ENCODE data around the gene FBXO9.

FBXO9 gene

DNA sequence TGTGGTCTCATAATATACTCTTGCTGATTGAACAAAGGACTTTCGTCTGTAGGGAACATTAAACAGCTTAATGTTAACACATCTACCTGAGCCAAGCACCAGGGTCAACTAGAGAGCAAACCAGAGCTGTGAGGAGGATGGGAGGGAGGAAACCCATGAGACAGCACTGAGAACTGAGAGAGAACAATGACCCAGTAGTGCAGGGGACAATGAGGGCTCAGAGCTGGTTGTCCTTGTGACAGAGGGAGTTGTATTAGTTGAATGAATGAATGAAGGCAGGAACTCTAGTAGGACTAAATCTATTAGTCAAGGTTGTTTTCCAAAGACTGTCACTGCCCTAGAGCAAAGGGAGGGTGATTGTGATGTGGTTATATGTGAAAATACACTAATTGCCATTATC, 41.9 kb upstream of the FBXO9 start:
- ATAC-seq: no peak
- TF ChIP-seq CREB5 (CRISPR knock-in tag; IDR thresholded peaks at IDR 0.05; ENCODE audit: low read depth) (no peak), BACH2 (CRISPR knock-in tag; IDR thresholded peaks at IDR 0.05; ENCODE audit: borderline replicate concordance) (no peak), CSDC2 (CRISPR knock-in tag; IDR thresholded peaks at IDR 0.05) (no peak), GLIS3 (CRISPR knock-in tag; IDR thresholded peaks at IDR 0.05) (no peak), RARB (CRISPR knock-in tag; IDR thresholded peaks at IDR 0.05) (no peak), ISL1 (CRISPR knock-in tag; IDR thresholded peaks at IDR 0.05) (no peak), CSRNP3 (CRISPR knock-in tag; IDR thresholded peaks at IDR 0.05) (no peak), TCF4 (CRISPR knock-in tag; IDR thresholded peaks at IDR 0.05; ENCODE audit: borderline replicate concordance) (no peak), PATZ1 (CRISPR knock-in tag; IDR thresholded peaks at IDR 0.05; ENCODE audit: borderline replicate concordance) (no peak), ESRRG (CRISPR knock-in tag; IDR thresholded peaks at IDR 0.05) (no peak), POU6F1 (CRISPR knock-in tag; IDR thresholded peaks at IDR 0.05; ENCODE audit: borderline replicate concordance, low read depth) (no peak), OSR1 (CRISPR knock-in tag; IDR thresholded peaks at IDR 0.05) (no peak), SNAI2 (CRISPR knock-in tag; IDR thresholded peaks at IDR 0.05) (no peak), ZNF70 (CRISPR knock-in tag; IDR thresholded peaks at IDR 0.05) (no peak), PPARA (CRISPR knock-in tag; IDR thresholded peaks at IDR 0.05; ENCODE audit: borderline replicate concordance) (no peak), ZFP3 (CRISPR knock-in tag; IDR thresholded peaks at IDR 0.05) (no peak), ZNF8 (CRISPR knock-in tag; IDR thresholded peaks at IDR 0.05) (no peak), TOX (CRISPR knock-in tag; IDR thresholded peaks at IDR 0.05; ENCODE audit: borderline replicate concordance) (no peak), ZC3H10 (CRISPR knock-in tag; IDR thresholded peaks at IDR 0.05) (no peak)
- TF ChIP-seq, protein P1, sequence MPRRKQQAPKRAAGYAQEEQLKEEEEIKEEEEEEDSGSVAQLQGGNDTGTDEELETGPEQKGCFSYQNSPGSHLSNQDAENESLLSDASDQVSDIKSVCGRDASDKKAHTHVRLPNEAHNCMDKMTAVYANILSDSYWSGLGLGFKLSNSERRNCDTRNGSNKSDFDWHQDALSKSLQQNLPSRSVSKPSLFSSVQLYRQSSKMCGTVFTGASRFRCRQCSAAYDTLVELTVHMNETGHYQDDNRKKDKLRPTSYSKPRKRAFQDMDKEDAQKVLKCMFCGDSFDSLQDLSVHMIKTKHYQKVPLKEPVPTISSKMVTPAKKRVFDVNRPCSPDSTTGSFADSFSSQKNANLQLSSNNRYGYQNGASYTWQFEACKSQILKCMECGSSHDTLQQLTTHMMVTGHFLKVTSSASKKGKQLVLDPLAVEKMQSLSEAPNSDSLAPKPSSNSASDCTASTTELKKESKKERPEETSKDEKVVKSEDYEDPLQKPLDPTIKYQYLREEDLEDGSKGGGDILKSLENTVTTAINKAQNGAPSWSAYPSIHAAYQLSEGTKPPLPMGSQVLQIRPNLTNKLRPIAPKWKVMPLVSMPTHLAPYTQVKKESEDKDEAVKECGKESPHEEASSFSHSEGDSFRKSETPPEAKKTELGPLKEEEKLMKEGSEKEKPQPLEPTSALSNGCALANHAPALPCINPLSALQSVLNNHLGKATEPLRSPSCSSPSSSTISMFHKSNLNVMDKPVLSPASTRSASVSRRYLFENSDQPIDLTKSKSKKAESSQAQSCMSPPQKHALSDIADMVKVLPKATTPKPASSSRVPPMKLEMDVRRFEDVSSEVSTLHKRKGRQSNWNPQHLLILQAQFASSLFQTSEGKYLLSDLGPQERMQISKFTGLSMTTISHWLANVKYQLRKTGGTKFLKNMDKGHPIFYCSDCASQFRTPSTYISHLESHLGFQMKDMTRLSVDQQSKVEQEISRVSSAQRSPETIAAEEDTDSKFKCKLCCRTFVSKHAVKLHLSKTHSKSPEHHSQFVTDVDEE (CRISPR knock-in tag; IDR thresholded peaks at IDR 0.05): no peak

DNA sequence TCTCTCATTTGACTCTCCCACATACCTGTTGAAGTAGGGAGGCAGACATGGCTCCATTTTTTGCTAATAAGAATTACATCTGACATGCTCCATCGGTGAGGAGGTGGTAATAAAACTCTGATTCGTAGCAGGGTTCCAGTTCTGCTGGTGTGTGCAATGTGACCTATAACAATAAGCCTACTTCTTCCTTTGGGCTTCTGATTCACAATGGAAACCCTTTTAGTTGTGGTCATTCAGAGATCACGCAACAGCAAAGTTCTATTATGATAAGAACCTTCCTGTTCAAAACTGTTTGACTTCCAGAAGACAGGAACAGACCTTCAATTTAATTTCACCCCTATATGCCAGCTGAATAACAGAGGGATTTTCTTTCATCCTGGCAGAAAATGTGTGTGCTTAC, 38.7 kb upstream of the FBXO9 start:
- no peak for TF ChIP-seq ZFP3 (CRISPR knock-in tag; IDR thresholded peaks at IDR 0.05)
- TF ChIP-seq TCF4 (CRISPR knock-in tag; IDR thresholded peaks at IDR 0.05; ENCODE audit: borderline replicate concordance): no peak
- no peak for TF ChIP-seq ESRRG (CRISPR knock-in tag; IDR thresholded peaks at IDR 0.05)
- no peak for TF ChIP-seq ZNF565 (CRISPR knock-in tag; conservative IDR thresholded peaks at IDR 0.05; ENCODE audit: low read depth)
- TF ChIP-seq OSR1 (CRISPR knock-in tag; IDR thresholded peaks at IDR 0.05): no peak
- TF ChIP-seq TOX (CRISPR knock-in tag; IDR thresholded peaks at IDR 0.05; ENCODE audit: borderline replicate concordance): no peak
- TF ChIP-seq ZFP30 (CRISPR knock-in tag; IDR thresholded peaks at IDR 0.05): no peak
- no peak for TF ChIP-seq GLIS3 (CRISPR knock-in tag; IDR thresholded peaks at IDR 0.05)
- TF ChIP-seq, protein P1 (CRISPR knock-in tag; IDR thresholded peaks at IDR 0.05): no peak
- no peak for TF ChIP-seq RARB (CRISPR knock-in tag; IDR thresholded peaks at IDR 0.05)
- TF ChIP-seq CSRNP3 (CRISPR knock-in tag; IDR thresholded peaks at IDR 0.05): no peak
- no peak for ATAC-seq

Measured in SK-N-SH treated with all-trans-retinoic acid at 6 μM for 48 hours (cell line).